Neural cell (in vitro differentiated cells): ENCODE measurements around the gene UBE3A. TPM values are rescaled to one million over a fixed set of nuclear protein-coding genes. Genes with fewer than 3 reads are reported as not detected.

Experiments used
- H2AFZ ChIP-seq: fragments of 200-600, 300-800 bp; sonication (generic), shearing (Covaris generic); 2 replicates; pipeline ENCODE4 v1.6.0; 2014; ENCODE audit warnings: low read depth, mild to moderate bottlenecking, antibody characterized with exemption, low read length, moderate library complexity
- H3F3A ChIP-seq: fragments of 200-600 bp; shearing (Covaris generic); 2 replicates; pipeline ENCODE4 v1.6.1; 2016; ENCODE audit warnings: mild to moderate bottlenecking, moderate library complexity, mixed read lengths, antibody characterized with exemption, low read length; ENCODE audit not compliant: insufficient read depth, poor library complexity, severe bottlenecking
- H3K27ac ChIP-seq: fragments of 200-600, 300-800 bp; sonication (generic), shearing (Covaris generic); 2 replicates; pipeline ENCODE4 v1.5.1; 2014; ENCODE audit warnings: mild to moderate bottlenecking, low read length, moderate library complexity
- H3K27me3 ChIP-seq: fragments of 300-800, 200-600 bp; sonication (generic), shearing (Covaris generic); 2 replicates; pipeline ENCODE4 v1.6.0; 2014; ENCODE audit warnings: mild to moderate bottlenecking, low read depth, low read length, moderate library complexity; ENCODE audit not compliant: insufficient read depth
- H3K36me3 ChIP-seq: fragments of 300-800, 200-600 bp; sonication (generic), shearing (Covaris generic); 2 replicates; pipeline ENCODE4 v1.5.1; 2014; ENCODE audit warnings: mild to moderate bottlenecking, antibody characterized with exemption, low read length, moderate library complexity; ENCODE audit not compliant: insufficient read depth
- H3K4me2 ChIP-seq: fragments of 300-800, 200-600 bp; sonication (generic), shearing (Covaris generic); 2 replicates; pipeline ENCODE4 v1.6.0; 2014; ENCODE audit warnings: mild to moderate bottlenecking, low read length
- H3K4me3 ChIP-seq: fragments of 300-800, 200-600 bp; sonication (generic), shearing (Covaris generic); 2 replicates; pipeline ENCODE4 v1.5.1; 2014; ENCODE audit warnings: mild to moderate bottlenecking, low read length, moderate library complexity
- H3K79me2 ChIP-seq: fragments of 200-600 bp; shearing (Covaris generic); replicated peaks from 2 replicates; pipeline ENCODE4 v1.6.0; 2014; ENCODE audit warnings: mild to moderate bottlenecking, low read length, moderate library complexity; ENCODE audit not compliant: insufficient read depth
- H3K9ac ChIP-seq: fragments of 300-800, 200-600 bp; sonication (generic), shearing (Covaris generic); 2 replicates; pipeline ENCODE4 v1.6.1; 2016; ENCODE audit warnings: mild to moderate bottlenecking, low read length, mixed read lengths
- H3K9me2 ChIP-seq: fragments of 200-600 bp; shearing (Covaris generic); 2 replicates; pipeline ENCODE4 v1.6.1; 2016; ENCODE audit warnings: mild to moderate bottlenecking, low read length, mixed read lengths; ENCODE audit not compliant: insufficient read depth
- H3K9me3 ChIP-seq: fragments of 200-600, 300-800 bp; sonication (generic), shearing (Covaris generic); 2 replicates; pipeline ENCODE4 v1.6.1; 2016; ENCODE audit warnings: mild to moderate bottlenecking, mixed run types, low read length, moderate library complexity, mixed read lengths
- H4K20me1 ChIP-seq: fragments of 200-600 bp; shearing (Covaris generic); 2 replicates; pipeline ENCODE4 v1.6.1; 2016; ENCODE audit warnings: mild to moderate bottlenecking, mixed run types; ENCODE audit not compliant: insufficient read depth
- CTCF ChIP-seq: fragments of 450-650 bp; IDR thresholded peaks from 2 replicates; pipeline ENCODE4 v1.5.1; 2014; ENCODE audit warnings: antibody characterized with exemption, mild to moderate bottlenecking, moderate library complexity; ENCODE audit not compliant: poor library complexity, severe bottlenecking
- EP300 ChIP-seq: fragments of 450-650 bp; conservative IDR thresholded peaks from 2 replicates; pipeline ENCODE4 v1.6.1; 2014; ENCODE audit warnings: antibody characterized with exemption, mild to moderate bottlenecking, moderate library complexity; ENCODE audit not compliant: poor library complexity, severe bottlenecking
- EZH2 ChIP-seq: fragments of 200-600, 300-800 bp; shearing (Covaris generic), sonication (generic); IDR thresholded peaks from 2 replicates; pipeline ENCODE4 v1.6.1; 2014; ENCODE audit warnings: antibody characterized with exemption, low read length, borderline replicate concordance, mild to moderate bottlenecking; ENCODE audit not compliant: insufficient read depth, poor library complexity, severe bottlenecking
- MXI1 ChIP-seq: fragments of 450-650 bp; conservative IDR thresholded peaks from 2 replicates; pipeline ENCODE4 v1.6.1; 2014; ENCODE audit warnings: antibody characterized with exemption, mild to moderate bottlenecking; ENCODE audit not compliant: poor library complexity, severe bottlenecking
- POLR2AphosphoS5 ChIP-seq: IDR thresholded peaks from 2 replicates; pipeline ENCODE4 v1.6.1; 2012
- RAD21 ChIP-seq: fragments of 450-650 bp; conservative IDR thresholded peaks from 2 replicates; pipeline ENCODE4 v1.6.1; 2014; ENCODE audit warnings: antibody characterized with exemption, mild to moderate bottlenecking, moderate library complexity
- SMC3 ChIP-seq: fragments of 450-650 bp; conservative IDR thresholded peaks from 2 replicates; pipeline ENCODE4 v1.6.1; 2014; ENCODE audit warnings: antibody characterized with exemption, mild to moderate bottlenecking, moderate library complexity; ENCODE audit not compliant: poor library complexity
- TAF1 ChIP-seq: IDR thresholded peaks from 2 replicates; pipeline ENCODE4 v1.6.1; 2012; ENCODE audit warnings: low read depth
- polyA plus RNA-seq: library from polyadenylated mRNA; depleted of rRNA; stranded (reverse); fragments of >200 nt; gene quantifications from 2 replicates; pipeline ENCODE4 v1.2.3, GENCODE V29; 2014
- TF ChIP-seq, protein P1 (sequence below): IDR thresholded peaks from 2 replicates; pipeline ENCODE4 v1.6.1; 2012; ENCODE audit warnings: borderline replicate concordance

UBE3A gene
- polyA plus RNA-seq, 1 donor from 2014 or later, result 98.5 TPM

DNA sequence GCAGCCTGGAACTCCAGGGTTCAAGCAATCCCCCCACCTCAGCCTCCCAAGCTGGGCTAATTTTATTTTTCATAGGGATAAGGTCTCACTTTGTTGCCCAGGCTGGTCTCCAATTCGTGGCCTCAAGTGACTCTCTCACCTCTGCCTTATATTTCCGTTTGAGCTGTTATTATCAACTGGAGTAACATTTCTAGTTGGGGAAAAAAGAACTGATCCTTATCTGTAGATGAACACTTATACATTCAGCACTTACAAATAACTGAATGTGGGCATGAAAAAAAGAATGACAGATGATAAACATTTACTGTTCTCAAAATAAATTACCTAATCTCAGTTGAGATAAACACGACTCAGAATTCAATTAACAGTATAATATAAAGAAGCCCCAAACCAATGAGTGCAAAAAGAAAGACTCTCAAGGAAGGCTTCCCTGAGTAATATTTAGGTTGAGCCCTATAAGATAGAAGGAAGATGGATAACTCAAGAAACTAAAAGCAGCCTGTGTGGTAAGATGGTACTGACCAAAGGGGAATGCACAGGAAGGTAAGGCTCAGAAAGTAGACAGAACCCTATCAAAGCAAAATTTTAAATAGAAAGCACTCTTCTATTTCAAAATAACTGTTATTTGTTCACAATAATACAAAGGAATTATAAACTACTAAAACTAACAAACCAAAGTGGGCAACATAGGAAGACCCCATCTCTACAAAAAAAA, 11.8 kb downstream of the UBE3A start:
- no peaks in the 10 kb centered on the region for H3K9me2 ChIP-seq
- H2AFZ ChIP-seq, result no peak overlapping the region
- no peak overlapping the region for H3K4me3 ChIP-seq
- no peaks in the 10 kb centered on the region for H3K27me3 ChIP-seq
- no peaks in the 10 kb centered on the region for H3F3A ChIP-seq
- peaks cover 94% of the 10 kb centered on the region for H3K79me2 ChIP-seq
- no peaks in the 10 kb centered on the region for H3K36me3 ChIP-seq
- H3K27ac ChIP-seq, result no peak overlapping the region
- no peaks in the 10 kb centered on the region for H3K9me3 ChIP-seq
- no peak for TF ChIP-seq EZH2
- TF ChIP-seq POLR2AphosphoS5, result no peak
- no peak for TF ChIP-seq EP300
- TF ChIP-seq, protein P1, sequence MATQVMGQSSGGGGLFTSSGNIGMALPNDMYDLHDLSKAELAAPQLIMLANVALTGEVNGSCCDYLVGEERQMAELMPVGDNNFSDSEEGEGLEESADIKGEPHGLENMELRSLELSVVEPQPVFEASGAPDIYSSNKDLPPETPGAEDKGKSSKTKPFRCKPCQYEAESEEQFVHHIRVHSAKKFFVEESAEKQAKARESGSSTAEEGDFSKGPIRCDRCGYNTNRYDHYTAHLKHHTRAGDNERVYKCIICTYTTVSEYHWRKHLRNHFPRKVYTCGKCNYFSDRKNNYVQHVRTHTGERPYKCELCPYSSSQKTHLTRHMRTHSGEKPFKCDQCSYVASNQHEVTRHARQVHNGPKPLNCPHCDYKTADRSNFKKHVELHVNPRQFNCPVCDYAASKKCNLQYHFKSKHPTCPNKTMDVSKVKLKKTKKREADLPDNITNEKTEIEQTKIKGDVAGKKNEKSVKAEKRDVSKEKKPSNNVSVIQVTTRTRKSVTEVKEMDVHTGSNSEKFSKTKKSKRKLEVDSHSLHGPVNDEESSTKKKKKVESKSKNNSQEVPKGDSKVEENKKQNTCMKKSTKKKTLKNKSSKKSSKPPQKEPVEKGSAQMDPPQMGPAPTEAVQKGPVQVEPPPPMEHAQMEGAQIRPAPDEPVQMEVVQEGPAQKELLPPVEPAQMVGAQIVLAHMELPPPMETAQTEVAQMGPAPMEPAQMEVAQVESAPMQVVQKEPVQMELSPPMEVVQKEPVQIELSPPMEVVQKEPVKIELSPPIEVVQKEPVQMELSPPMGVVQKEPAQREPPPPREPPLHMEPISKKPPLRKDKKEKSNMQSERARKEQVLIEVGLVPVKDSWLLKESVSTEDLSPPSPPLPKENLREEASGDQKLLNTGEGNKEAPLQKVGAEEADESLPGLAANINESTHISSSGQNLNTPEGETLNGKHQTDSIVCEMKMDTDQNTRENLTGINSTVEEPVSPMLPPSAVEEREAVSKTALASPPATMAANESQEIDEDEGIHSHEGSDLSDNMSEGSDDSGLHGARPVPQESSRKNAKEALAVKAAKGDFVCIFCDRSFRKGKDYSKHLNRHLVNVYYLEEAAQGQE, result no peak
- no peak for TF ChIP-seq RAD21
- TF ChIP-seq MXI1, result no peak
- no peak for TF ChIP-seq TAF1
- no peak for TF ChIP-seq CTCF
- no peak for TF ChIP-seq SMC3
- no peak overlapping the region for H3K4me2 ChIP-seq
- no peak overlapping the region for H3K9ac ChIP-seq
- H4K20me1 ChIP-seq, result no peaks in the 10 kb centered on the region

DNA sequence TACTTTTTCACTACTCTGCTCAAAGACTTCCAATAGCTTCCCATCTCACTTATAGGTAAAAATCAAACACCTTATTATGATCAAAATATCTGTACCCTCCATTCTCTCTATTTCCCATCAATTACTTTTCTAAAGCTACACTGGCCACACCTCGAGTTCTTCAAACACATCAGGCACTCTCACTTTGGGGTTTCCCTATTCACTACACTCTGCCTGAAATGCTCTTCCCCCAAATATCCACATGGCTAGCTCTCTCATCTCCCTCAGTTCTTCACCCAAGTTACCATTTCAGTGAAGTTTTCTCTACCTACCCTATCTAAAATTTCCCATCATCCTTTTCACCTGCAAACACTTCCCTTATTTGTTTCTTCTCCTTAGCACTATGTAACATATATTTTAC, 14.8 kb downstream of the UBE3A start:
- H3K9me3 ChIP-seq, result no peaks in the 10 kb centered on the region
- H3K36me3 ChIP-seq, result peaks cover 8% of the 10 kb centered on the region
- no peak overlapping the region for H3K27ac ChIP-seq
- H3F3A ChIP-seq, result no peaks in the 10 kb centered on the region
- no peaks in the 10 kb centered on the region for H4K20me1 ChIP-seq
- H3K9ac ChIP-seq, result no peak overlapping the region
- H3K4me3 ChIP-seq, result no peak overlapping the region
- H2AFZ ChIP-seq, result no peak overlapping the region
- H3K4me2 ChIP-seq, result no peak overlapping the region
- no peaks in the 10 kb centered on the region for H3K9me2 ChIP-seq
- peaks cover 100% of the 10 kb centered on the region for H3K79me2 ChIP-seq
- TF ChIP-seq TAF1 (no peak), EZH2 (no peak), POLR2AphosphoS5 (no peak), MXI1 (no peak), RAD21 (no peak), SMC3 (no peak), EP300 (no peak), CTCF (no peak)
- TF ChIP-seq, protein P1, result no peak
- no peaks in the 10 kb centered on the region for H3K27me3 ChIP-seq
